ENCODE measurements around the gene ARHGAP6. TPM values are rescaled to one million over a fixed set of nuclear protein-coding genes. Genes with fewer than 3 reads are reported as not detected.

ARHGAP6 gene
- total and polyA plus RNA-seq, 9 of the 15 experiments (the other 6 are each of a cell fraction or from before 2014, with no cell fraction given) = 12.5 to 63.6 (median 41.8) TPM

DNA sequence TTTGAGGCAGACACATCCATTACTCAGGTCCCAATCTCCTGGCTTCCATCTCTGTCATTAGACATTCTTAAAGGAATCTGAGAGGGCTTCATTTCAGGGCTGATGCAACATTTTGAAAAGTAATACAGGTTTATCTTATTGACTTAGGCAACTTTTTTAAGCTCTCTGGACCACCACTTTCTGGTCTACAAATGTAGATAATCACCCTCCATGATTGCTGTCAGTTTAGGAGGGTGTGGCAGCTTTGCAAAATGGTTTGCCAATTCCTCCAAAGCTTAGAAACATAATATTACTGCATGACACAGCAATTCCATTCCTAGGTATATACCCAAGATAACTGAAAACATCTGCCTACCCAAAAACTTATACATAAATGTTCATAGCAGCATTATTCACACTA, 77.6 kb downstream of the ARHGAP6 start (continued):
- no peak for TF ChIP-seq KAT7 (CRISPR knock-in tag; IDR thresholded peaks at IDR 0.05; ENCODE audit: borderline replicate concordance)
- TF ChIP-seq E2F8 (IDR thresholded peaks at IDR 0.05; ENCODE audit: low read depth, partially characterized antibody) = no peak
- TF ChIP-seq, protein P1, sequence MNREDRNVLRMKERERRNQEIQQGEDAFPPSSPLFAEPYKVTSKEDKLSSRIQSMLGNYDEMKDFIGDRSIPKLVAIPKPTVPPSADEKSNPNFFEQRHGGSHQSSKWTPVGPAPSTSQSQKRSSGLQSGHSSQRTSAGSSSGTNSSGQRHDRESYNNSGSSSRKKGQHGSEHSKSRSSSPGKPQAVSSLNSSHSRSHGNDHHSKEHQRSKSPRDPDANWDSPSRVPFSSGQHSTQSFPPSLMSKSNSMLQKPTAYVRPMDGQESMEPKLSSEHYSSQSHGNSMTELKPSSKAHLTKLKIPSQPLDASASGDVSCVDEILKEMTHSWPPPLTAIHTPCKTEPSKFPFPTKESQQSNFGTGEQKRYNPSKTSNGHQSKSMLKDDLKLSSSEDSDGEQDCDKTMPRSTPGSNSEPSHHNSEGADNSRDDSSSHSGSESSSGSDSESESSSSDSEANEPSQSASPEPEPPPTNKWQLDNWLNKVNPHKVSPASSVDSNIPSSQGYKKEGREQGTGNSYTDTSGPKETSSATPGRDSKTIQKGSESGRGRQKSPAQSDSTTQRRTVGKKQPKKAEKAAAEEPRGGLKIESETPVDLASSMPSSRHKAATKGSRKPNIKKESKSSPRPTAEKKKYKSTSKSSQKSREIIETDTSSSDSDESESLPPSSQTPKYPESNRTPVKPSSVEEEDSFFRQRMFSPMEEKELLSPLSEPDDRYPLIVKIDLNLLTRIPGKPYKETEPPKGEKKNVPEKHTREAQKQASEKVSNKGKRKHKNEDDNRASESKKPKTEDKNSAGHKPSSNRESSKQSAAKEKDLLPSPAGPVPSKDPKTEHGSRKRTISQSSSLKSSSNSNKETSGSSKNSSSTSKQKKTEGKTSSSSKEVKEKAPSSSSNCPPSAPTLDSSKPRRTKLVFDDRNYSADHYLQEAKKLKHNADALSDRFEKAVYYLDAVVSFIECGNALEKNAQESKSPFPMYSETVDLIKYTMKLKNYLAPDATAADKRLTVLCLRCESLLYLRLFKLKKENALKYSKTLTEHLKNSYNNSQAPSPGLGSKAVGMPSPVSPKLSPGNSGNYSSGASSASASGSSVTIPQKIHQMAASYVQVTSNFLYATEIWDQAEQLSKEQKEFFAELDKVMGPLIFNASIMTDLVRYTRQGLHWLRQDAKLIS (CRISPR knock-in tag; IDR thresholded peaks at IDR 0.05) = no peak
- TF ChIP-seq XRCC4 (IDR thresholded peaks at IDR 0.05; ENCODE audit: extremely low read depth, insufficient read depth, insufficient read length) = no peak
- TF ChIP-seq DLX4 (CRISPR knock-in tag; IDR thresholded peaks at IDR 0.05) = no peak
- TF ChIP-seq, protein P2, sequence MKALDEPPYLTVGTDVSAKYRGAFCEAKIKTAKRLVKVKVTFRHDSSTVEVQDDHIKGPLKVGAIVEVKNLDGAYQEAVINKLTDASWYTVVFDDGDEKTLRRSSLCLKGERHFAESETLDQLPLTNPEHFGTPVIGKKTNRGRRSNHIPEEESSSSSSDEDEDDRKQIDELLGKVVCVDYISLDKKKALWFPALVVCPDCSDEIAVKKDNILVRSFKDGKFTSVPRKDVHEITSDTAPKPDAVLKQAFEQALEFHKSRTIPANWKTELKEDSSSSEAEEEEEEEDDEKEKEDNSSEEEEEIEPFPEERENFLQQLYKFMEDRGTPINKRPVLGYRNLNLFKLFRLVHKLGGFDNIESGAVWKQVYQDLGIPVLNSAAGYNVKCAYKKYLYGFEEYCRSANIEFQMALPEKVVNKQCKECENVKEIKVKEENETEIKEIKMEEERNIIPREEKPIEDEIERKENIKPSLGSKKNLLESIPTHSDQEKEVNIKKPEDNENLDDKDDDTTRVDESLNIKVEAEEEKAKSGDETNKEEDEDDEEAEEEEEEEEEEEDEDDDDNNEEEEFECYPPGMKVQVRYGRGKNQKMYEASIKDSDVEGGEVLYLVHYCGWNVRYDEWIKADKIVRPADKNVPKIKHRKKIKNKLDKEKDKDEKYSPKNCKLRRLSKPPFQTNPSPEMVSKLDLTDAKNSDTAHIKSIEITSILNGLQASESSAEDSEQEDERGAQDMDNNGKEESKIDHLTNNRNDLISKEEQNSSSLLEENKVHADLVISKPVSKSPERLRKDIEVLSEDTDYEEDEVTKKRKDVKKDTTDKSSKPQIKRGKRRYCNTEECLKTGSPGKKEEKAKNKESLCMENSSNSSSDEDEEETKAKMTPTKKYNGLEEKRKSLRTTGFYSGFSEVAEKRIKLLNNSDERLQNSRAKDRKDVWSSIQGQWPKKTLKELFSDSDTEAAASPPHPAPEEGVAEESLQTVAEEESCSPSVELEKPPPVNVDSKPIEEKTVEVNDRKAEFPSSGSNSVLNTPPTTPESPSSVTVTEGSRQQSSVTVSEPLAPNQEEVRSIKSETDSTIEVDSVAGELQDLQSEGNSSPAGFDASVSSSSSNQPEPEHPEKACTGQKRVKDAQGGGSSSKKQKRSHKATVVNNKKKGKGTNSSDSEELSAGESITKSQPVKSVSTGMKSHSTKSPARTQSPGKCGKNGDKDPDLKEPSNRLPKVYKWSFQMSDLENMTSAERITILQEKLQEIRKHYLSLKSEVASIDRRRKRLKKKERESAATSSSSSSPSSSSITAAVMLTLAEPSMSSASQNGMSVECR (CRISPR knock-in tag; IDR thresholded peaks at IDR 0.05) = no peak
- TF ChIP-seq BCL6 (CRISPR knock-in tag; IDR thresholded peaks at IDR 0.05) = no peak
- TF ChIP-seq MBD2 (IDR thresholded peaks at IDR 0.05; ENCODE audit: borderline replicate concordance, low read depth) = no peak
- no peak for TF ChIP-seq TCF7L2 (IDR thresholded peaks at IDR 0.05; ENCODE audit: low read depth, low read length)
- no peak for TF ChIP-seq GMEB1 (CRISPR knock-in tag; IDR thresholded peaks at IDR 0.05)
- TF ChIP-seq PHF21A (IDR thresholded peaks at IDR 0.05; ENCODE audit: borderline replicate concordance, low read depth) = no peak
- TF ChIP-seq ZNF644 (tag; IDR thresholded peaks at IDR 0.05; ENCODE audit: low read depth) = no peak
- TF ChIP-seq, protein P3, sequence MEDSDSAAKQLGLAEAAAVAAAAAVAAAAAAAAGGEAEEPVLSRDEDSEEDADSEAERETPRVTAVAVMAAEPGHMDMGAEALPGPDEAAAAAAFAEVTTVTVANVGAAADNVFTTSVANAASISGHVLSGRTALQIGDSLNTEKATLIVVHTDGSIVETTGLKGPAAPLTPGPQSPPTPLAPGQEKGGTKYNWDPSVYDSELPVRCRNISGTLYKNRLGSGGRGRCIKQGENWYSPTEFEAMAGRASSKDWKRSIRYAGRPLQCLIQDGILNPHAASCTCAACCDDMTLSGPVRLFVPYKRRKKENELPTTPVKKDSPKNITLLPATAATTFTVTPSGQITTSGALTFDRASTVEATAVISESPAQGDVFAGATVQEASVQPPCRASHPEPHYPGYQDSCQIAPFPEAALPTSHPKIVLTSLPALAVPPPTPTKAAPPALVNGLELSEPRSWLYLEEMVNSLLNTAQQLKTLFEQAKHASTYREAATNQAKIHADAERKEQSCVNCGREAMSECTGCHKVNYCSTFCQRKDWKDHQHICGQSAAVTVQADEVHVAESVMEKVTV (CRISPR knock-in tag; IDR thresholded peaks at IDR 0.05) = no peak
